ENCODE measurements around the gene ITGB1. TPM values are rescaled to one million over a fixed set of nuclear protein-coding genes. Genes with fewer than 3 reads are reported as not detected.
"Not testable (repeated sequence)": the region's sequence is repeated elsewhere in the genome, so short reads cannot be mapped to it uniquely, and the experiment has no call there.

The ITGB1 gene
- total RNA-seq, 1 donor from 2014 or later = 517 TPM

- H3K27me3 ChIP-seq = no peaks in the 10 kb centered on the region
- no peak overlapping the region for H3K4me3 ChIP-seq
- ATAC-seq (peak; percentile 53), DNase-seq (no peak)
- no peak for TF ChIP-seq CTCF (IDR thresholded peaks at IDR 0.05)
- no peaks in the 10 kb centered on the region for H3K9me3 ChIP-seq
- H3K4me1 ChIP-seq = no peaks in the 10 kb centered on the region
- intact Hi-C loops (cut with DNase I) = no loop called here
- peaks cover 68% of the 10 kb centered on the region for H3K36me3 ChIP-seq
- no peak overlapping the region for H3K27ac ChIP-seq
Observed at GRCh38 chr10:32911285-32912016, 46.6 kb downstream of the ITGB1 start.

GRCh38 chr10:32909970-32910369 is 48.1 kb downstream of the ITGB1 start:
- H3K9me3 ChIP-seq; intact Hi-C loops (cut with DNase I); H3K27me3 ChIP-seq; H3K4me3 ChIP-seq; ATAC-seq; H3K27ac ChIP-seq; DNase-seq; H3K4me1 ChIP-seq: not testable (repeated sequence)
- H3K36me3 ChIP-seq = peaks cover 79% of the 10 kb centered on the region

- intact Hi-C loops (cut with DNase I) = no loop called here
- H3K9me3 ChIP-seq = no peaks in the 10 kb centered on the region
- H3K27me3 ChIP-seq = no peaks in the 10 kb centered on the region
- no peak for TF ChIP-seq CTCF (IDR thresholded peaks at IDR 0.05)
- H3K27ac ChIP-seq = no peak overlapping the region
- peaks cover 84% of the 10 kb centered on the region for H3K36me3 ChIP-seq
- H3K4me1 ChIP-seq = no peaks in the 10 kb centered on the region
- ATAC-seq (no peak), DNase-seq (no peak)
- H3K4me3 ChIP-seq = no peak overlapping the region
Observed at GRCh38 chr10:32909456-32909855, 48.6 kb downstream of the ITGB1 start.

GRCh38 chr10:32906595-32906994 is 51.4 kb downstream of the ITGB1 start:
- Histone ChIP-seq H3K4me3 (no peak overlapping the region), H3K36me3 (peaks cover 79% of the 10 kb centered on the region), H3K27me3 (no peaks in the 10 kb centered on the region), H3K4me1 (no peaks in the 10 kb centered on the region), H3K9me3 (no peaks in the 10 kb centered on the region), H3K27ac (no peak overlapping the region)
- ATAC-seq (no peak), DNase-seq (no peak)
- no peak for TF ChIP-seq CTCF (IDR thresholded peaks at IDR 0.05)
- intact Hi-C loops (cut with DNase I) = no loop called here

- H3K9me3 ChIP-seq = no peaks in the 10 kb centered on the region
- H3K36me3 ChIP-seq = peaks cover 69% of the 10 kb centered on the region
- no peak overlapping the region for H3K4me3 ChIP-seq
- DNase-seq (no peak), ATAC-seq (no peak)
- no peak for TF ChIP-seq CTCF (IDR thresholded peaks at IDR 0.05)
- H3K27me3 ChIP-seq = no peaks in the 10 kb centered on the region
- intact Hi-C loops (cut with DNase I) = no loop called here
- no peaks in the 10 kb centered on the region for H3K4me1 ChIP-seq
- no peak overlapping the region for H3K27ac ChIP-seq
Observed at GRCh38 chr10:32905466-32905865, 52.6 kb downstream of the ITGB1 start.

GRCh38 chr10:32901815-32902214 is 56.2 kb downstream of the ITGB1 start:
- H3K9me3 ChIP-seq = no peaks in the 10 kb centered on the region
- no peak overlapping the region for H3K27ac ChIP-seq
- no peak overlapping the region for H3K4me3 ChIP-seq
- no peaks in the 10 kb centered on the region for H3K4me1 ChIP-seq
- intact Hi-C loops (cut with DNase I) = no loop called here
- ATAC-seq (no peak), DNase-seq (no peak)
- no peak for TF ChIP-seq CTCF (IDR thresholded peaks at IDR 0.05)
- H3K36me3 ChIP-seq = peaks cover 67% of the 10 kb centered on the region
- H3K27me3 ChIP-seq = no peaks in the 10 kb centered on the region

GRCh38 chr10:32895200-32895968 is 62.6 kb downstream of the ITGB1 start:
- H3K9me3 ChIP-seq; H3K4me3 ChIP-seq; intact Hi-C loops (cut with DNase I); H3K4me1 ChIP-seq; H3K27me3 ChIP-seq; ATAC-seq; H3K27ac ChIP-seq; DNase-seq: not testable (repeated sequence)
- peaks cover 35% of the 10 kb centered on the region for H3K36me3 ChIP-seq
